Liver (tissue), 9 donors: ENCODE data around the gene GRIA3. TPM values are rescaled to one million over a fixed set of nuclear protein-coding genes. Genes with fewer than 3 reads are reported as not detected.

Experiments used
- DNase-seq: peaks from one replicate; pipeline ENCODE4 v3.0.0-alpha.2; 2017; ENCODE audit warnings: low spot score
- H3K27ac ChIP-seq, 2 donors: one replicate each; pipeline ENCODE4 v1.7.0; 2013; ENCODE audit warnings: inconsistent platforms in 2 of 2, low read length in 2 of 2, control low read depth in 1 of 2, low read depth in 1 of 2, mild to moderate bottlenecking in 1 of 2
- H3K27me3 ChIP-seq, 4 donors: one replicate each; pipeline versions ENCODE4 v1.6.1 to v1.7.0; 2013; ENCODE audit warnings: low read length in 3 of 4, inconsistent platforms in 1 of 4, mild to moderate bottlenecking in 1 of 4, moderate library complexity in 1 of 4; ENCODE audit not compliant: control insufficient read depth in 4 of 4, insufficient read depth in 4 of 4
- H3K36me3 ChIP-seq, 4 donors: one replicate each; pipeline versions ENCODE4 v1.6.1 to v1.7.0; 2013; ENCODE audit warnings: low read length in 3 of 4, mild to moderate bottlenecking in 3 of 4, low read depth in 1 of 4, moderate library complexity in 1 of 4; ENCODE audit not compliant: control insufficient read depth in 4 of 4, insufficient read depth in 3 of 4
- H3K4me1 ChIP-seq, 4 donors: one replicate each; pipeline versions ENCODE4 v1.6.1 to v1.7.0; 2013; ENCODE audit warnings: low read length in 3 of 4, mild to moderate bottlenecking in 3 of 4, moderate library complexity in 1 of 4; ENCODE audit not compliant: control insufficient read depth in 4 of 4, insufficient read depth in 4 of 4
- H3K4me3 ChIP-seq, 3 donors: one replicate each; pipeline versions ENCODE4 v1.6.1 to v1.7.0; 2013; ENCODE audit warnings: low read length in 3 of 3, control low read depth in 1 of 3, low read depth in 1 of 3, mild to moderate bottlenecking in 1 of 3
- H3K9ac ChIP-seq, 2 donors: one replicate each; pipeline ENCODE4 v1.7.0; 2013; ENCODE audit warnings: low read length in 2 of 2, mild to moderate bottlenecking in 2 of 2, moderate library complexity in 2 of 2, control low read depth in 1 of 2, low read depth in 1 of 2
- H3K9me3 ChIP-seq, 4 donors: one replicate each; pipeline versions ENCODE4 v1.6.1 to v1.7.0; 2013; ENCODE audit warnings: low read length in 3 of 4; ENCODE audit not compliant: control insufficient read depth in 4 of 4
- EGR1 ChIP-seq, 2 donors: IDR thresholded peaks; 2 replicates each; pipeline ENCODE4 v1.6.1; 2016 to 2018; ENCODE audit warnings: antibody characterized with exemption in 2 of 2, low read depth in 2 of 2
- FOXA1 ChIP-seq: IDR thresholded peaks from 2 replicates; pipeline ENCODE4 v1.6.1; 2016; ENCODE audit warnings: antibody characterized with exemption
- GABPA ChIP-seq, 2 donors: IDR thresholded peaks in 1 of 2; conservative IDR thresholded peaks in 1 of 2; 2 replicates each; pipeline ENCODE4 v1.6.1; 2016; ENCODE audit warnings: antibody characterized with exemption in 2 of 2, mild to moderate bottlenecking in 1 of 2, moderate library complexity in 1 of 2
- HNF4A ChIP-seq, 2 donors: conservative IDR thresholded peaks; 2 replicates each; pipeline ENCODE4 v1.6.1; 2016; ENCODE audit warnings: antibody characterized with exemption in 2 of 2, mild to moderate bottlenecking in 2 of 2
- JUND ChIP-seq, 2 donors: IDR thresholded peaks; 2 replicates each; pipeline ENCODE4 v1.6.1; 2016; ENCODE audit warnings: antibody characterized with exemption in 2 of 2
- NR2F2 ChIP-seq: IDR thresholded peaks from 2 replicates; pipeline ENCODE4 v1.6.1; 2016; ENCODE audit warnings: antibody characterized with exemption
- RAD21 ChIP-seq, 2 donors: IDR thresholded peaks; 2 replicates each; pipeline ENCODE4 v1.6.1; 2016; ENCODE audit warnings: antibody characterized with exemption in 2 of 2, mild to moderate bottlenecking in 2 of 2
- RXRA ChIP-seq, 2 donors: IDR thresholded peaks; 2 replicates each; pipeline ENCODE4 v1.6.1; 2017 to 2018; ENCODE audit warnings: antibody characterized with exemption in 2 of 2, mild to moderate bottlenecking in 1 of 2
- SP1 ChIP-seq: IDR thresholded peaks from 2 replicates; pipeline ENCODE4 v1.6.1; 2018; ENCODE audit warnings: antibody characterized with exemption, mild to moderate bottlenecking
- WGBS: extraction: QIAGEN DNeasy Blood & Tissue Kit; methylation state at CpG from one replicate; pipeline ENCODE4 v1.1.7; 2013; 5-methylcytosine and 5-hydroxymethylcytosine counted together
- polyA plus RNA-seq, 2 donors: library from polyadenylated mRNA; stranded (reverse) in 1 of 2; unstranded in 1 of 2; fragments of 200-250 nt in 1 of 2; fragments of >200 nt in 1 of 2; fragmentation: Nextera tagmentation in 1 of 2; extraction: Ambion mirVana in 1 of 2; gene quantifications; one replicate each; pipeline versions ENCODE4 v1.2.1 to v1.2.3, GENCODE V29; 2013 to 2015
- total RNA-seq, 2 donors: library from RNA; depleted of rRNA; stranded (reverse); fragments of >200 nt; gene quantifications; one replicate each; pipeline ENCODE4 v1.2.3, GENCODE V29; 2014
- TF ChIP-seq, protein P1 (sequence below): IDR thresholded peaks from 2 replicates; pipeline ENCODE4 v1.6.1; 2016; ENCODE audit warnings: antibody characterized with exemption
- TF ChIP-seq, protein P2 (sequence below): fragments of 150-350 bp; IDR thresholded peaks from 2 replicates; pipeline ENCODE4 v1.5.1; 2017; ENCODE audit warnings: improper control_type of control experiment, low read depth, low read length; ENCODE audit not compliant: missing input control
- TF ChIP-seq, protein P3 (sequence below): IDR thresholded peaks from 2 replicates; pipeline ENCODE4 v1.6.1; 2016; ENCODE audit warnings: antibody characterized with exemption, mild to moderate bottlenecking
- TF ChIP-seq, protein P4 (sequence below): IDR thresholded peaks from 2 replicates; pipeline ENCODE4 v1.6.1; 2016; ENCODE audit warnings: antibody characterized with exemption
- donor health status: healthy.
- donor health status: healthy.
- donor health status: healthy.
- donor health status: healthy.
- donor health status: healthy.

Gene GRIA3
- total and polyA plus RNA-seq, 4 donors: 1.5 to 3.4 (median 2.9) TPM

DNA sequence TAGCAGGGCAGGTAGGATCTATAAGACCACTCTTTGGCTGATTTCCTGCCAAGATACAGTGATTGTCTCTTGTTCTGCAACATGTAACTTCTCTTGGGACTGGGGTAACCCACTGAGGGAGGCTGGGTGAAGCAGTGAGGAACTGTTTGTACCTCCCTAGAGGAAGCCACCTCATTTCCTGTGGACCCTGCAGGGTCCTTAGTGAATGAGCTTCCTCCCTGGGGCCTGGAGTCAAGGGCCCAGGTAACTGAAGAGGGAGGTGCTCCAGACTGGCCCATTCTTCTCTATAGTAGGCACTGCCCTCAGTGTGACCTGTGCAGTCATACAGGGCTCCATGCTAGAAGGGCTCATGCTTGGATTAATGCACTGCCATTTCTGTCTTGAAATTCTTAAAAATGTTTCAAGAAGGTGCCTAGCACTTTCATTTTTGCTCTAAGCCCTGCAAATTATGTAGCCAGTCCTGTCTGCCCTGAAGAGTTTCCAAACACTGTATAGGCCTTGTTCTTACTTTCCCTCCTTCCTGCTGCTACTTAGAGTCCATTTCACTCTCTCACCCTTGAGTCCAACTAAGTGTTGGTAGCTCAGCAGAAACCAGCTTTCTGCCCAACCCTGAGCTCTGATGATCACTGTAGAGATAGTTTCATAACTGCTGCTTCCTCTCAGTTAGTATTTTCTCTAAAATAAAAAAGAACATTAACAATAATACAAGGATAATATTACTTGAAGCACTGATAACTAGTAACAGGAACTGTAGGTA lies 8.5 kb upstream of the GRIA3 start:
- DNase-seq: no peak
- Histone ChIP-seq H3K27ac (no peak overlapping the region), H3K9me3 (no peaks in the 10 kb centered on the region), H3K4me3 (no peak overlapping the region), H3K27me3 (no peaks in the 10 kb centered on the region), H3K4me1 (no peaks in the 10 kb centered on the region), H3K9ac (no peak overlapping the region), H3K36me3 (no peaks in the 10 kb centered on the region)
- no peak for TF ChIP-seq NR2F2
- no peak for TF ChIP-seq HNF4A (conservative IDR thresholded peaks at IDR 0.05)
- TF ChIP-seq, protein P1, sequence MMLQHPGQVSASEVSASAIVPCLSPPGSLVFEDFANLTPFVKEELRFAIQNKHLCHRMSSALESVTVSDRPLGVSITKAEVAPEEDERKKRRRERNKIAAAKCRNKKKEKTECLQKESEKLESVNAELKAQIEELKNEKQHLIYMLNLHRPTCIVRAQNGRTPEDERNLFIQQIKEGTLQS: no peak

DNA sequence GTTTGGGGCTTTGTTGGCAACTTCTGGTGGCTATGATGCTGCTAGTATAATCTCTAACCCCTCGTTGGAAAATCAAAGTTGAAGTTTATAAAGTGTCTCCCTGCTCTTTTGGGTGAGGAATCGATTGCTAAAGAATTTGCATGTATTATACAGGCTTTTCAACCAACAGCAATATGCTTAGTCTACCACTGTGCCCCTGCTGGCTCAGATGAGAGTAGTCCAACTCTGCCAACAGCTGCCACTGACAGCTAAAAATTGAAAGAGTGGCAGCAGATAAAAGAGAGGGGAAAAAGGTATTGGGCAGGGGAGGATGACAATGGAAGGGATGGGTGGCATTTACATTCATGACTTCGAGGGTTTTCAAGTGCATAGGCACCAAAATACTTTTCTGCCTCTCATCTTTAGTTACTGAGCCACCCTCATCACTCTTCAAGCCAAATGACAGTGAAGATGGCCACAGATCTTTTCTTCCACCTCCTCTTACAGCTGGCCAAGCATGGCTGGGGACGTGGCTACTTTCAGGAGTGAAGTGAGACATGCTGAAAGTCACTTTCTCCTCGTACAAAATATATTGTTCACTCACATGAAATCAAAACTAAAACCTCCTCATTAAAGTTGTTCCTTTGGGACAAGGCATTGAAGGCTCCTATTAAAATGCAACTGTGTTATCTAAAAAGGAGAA lies 2.7 kb upstream of the GRIA3 start:
- WGBS: 82% methylated on average over 5 of the region's 5 CpGs
- no peak overlapping the region for H3K4me3 ChIP-seq
- no peaks in the 10 kb centered on the region for H3K36me3 ChIP-seq
- H3K4me1 ChIP-seq: peaks cover 0 to 3% (median under 1%) of the 10 kb centered on the region in 4 donors
- H3K27ac ChIP-seq: no peak overlapping the region
- DNase-seq: no peak
- H3K27me3 ChIP-seq: no peaks in the 10 kb centered on the region
- TF ChIP-seq JUND (IDR thresholded peaks at IDR 0.05) (no peak), HNF4A (conservative IDR thresholded peaks at IDR 0.05) (no peak), FOXA1 (no peak)
- TF ChIP-seq, protein P2, sequence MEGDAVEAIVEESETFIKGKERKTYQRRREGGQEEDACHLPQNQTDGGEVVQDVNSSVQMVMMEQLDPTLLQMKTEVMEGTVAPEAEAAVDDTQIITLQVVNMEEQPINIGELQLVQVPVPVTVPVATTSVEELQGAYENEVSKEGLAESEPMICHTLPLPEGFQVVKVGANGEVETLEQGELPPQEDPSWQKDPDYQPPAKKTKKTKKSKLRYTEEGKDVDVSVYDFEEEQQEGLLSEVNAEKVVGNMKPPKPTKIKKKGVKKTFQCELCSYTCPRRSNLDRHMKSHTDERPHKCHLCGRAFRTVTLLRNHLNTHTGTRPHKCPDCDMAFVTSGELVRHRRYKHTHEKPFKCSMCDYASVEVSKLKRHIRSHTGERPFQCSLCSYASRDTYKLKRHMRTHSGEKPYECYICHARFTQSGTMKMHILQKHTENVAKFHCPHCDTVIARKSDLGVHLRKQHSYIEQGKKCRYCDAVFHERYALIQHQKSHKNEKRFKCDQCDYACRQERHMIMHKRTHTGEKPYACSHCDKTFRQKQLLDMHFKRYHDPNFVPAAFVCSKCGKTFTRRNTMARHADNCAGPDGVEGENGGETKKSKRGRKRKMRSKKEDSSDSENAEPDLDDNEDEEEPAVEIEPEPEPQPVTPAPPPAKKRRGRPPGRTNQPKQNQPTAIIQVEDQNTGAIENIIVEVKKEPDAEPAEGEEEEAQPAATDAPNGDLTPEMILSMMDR: no peak
- no peaks in the 10 kb centered on the region for H3K9me3 ChIP-seq
- H3K9ac ChIP-seq: no peak overlapping the region

DNA sequence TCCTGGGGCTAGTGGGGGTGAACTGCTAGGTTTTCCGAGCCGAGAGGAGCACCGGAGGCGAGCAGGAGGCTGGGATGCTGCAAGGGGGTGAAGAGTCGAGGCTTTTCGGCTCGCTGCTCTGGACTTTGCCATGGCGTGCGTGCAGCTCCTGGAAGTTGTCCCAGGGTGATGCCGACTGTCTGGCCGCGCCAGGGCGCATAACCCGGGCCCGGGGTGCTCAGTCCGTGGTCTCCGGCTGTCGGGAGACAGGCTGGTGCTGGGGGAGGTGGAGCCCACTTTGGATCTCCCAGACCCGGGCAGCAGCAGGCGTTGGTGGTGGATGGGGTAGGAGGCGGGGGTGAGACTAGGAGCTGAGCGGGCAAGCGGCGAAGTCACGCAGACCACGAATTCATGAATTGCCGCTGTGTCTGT lies 793 bp downstream of the GRIA3 start:
- no peaks in the 10 kb centered on the region for H3K36me3 ChIP-seq
- peaks cover 0 to 3% (median under 1%) of the 10 kb centered on the region in 4 donors for H3K4me1 ChIP-seq
- no peak for DNase-seq
- no peak overlapping the region for H3K27ac ChIP-seq
- no peaks in the 10 kb centered on the region for H3K27me3 ChIP-seq
- 3% methylated on average over 27 of the region's 27 CpGs for WGBS
- H3K4me3 ChIP-seq: peak overlapping the region; percentile 34 to 67 (median 57)
- H3K9me3 ChIP-seq: no peaks in the 10 kb centered on the region
- H3K9ac ChIP-seq: no peak overlapping the region
- TF ChIP-seq SP1: no peak
- no peak for TF ChIP-seq EGR1 (IDR thresholded peaks at IDR 0.05; ENCODE audit: low read depth in 2 of 2)
- TF ChIP-seq, protein P3, sequence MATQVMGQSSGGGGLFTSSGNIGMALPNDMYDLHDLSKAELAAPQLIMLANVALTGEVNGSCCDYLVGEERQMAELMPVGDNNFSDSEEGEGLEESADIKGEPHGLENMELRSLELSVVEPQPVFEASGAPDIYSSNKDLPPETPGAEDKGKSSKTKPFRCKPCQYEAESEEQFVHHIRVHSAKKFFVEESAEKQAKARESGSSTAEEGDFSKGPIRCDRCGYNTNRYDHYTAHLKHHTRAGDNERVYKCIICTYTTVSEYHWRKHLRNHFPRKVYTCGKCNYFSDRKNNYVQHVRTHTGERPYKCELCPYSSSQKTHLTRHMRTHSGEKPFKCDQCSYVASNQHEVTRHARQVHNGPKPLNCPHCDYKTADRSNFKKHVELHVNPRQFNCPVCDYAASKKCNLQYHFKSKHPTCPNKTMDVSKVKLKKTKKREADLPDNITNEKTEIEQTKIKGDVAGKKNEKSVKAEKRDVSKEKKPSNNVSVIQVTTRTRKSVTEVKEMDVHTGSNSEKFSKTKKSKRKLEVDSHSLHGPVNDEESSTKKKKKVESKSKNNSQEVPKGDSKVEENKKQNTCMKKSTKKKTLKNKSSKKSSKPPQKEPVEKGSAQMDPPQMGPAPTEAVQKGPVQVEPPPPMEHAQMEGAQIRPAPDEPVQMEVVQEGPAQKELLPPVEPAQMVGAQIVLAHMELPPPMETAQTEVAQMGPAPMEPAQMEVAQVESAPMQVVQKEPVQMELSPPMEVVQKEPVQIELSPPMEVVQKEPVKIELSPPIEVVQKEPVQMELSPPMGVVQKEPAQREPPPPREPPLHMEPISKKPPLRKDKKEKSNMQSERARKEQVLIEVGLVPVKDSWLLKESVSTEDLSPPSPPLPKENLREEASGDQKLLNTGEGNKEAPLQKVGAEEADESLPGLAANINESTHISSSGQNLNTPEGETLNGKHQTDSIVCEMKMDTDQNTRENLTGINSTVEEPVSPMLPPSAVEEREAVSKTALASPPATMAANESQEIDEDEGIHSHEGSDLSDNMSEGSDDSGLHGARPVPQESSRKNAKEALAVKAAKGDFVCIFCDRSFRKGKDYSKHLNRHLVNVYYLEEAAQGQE: no peak
- TF ChIP-seq HNF4A (conservative IDR thresholded peaks at IDR 0.05): peak; percentile 35 to 39
- TF ChIP-seq, protein P4, sequence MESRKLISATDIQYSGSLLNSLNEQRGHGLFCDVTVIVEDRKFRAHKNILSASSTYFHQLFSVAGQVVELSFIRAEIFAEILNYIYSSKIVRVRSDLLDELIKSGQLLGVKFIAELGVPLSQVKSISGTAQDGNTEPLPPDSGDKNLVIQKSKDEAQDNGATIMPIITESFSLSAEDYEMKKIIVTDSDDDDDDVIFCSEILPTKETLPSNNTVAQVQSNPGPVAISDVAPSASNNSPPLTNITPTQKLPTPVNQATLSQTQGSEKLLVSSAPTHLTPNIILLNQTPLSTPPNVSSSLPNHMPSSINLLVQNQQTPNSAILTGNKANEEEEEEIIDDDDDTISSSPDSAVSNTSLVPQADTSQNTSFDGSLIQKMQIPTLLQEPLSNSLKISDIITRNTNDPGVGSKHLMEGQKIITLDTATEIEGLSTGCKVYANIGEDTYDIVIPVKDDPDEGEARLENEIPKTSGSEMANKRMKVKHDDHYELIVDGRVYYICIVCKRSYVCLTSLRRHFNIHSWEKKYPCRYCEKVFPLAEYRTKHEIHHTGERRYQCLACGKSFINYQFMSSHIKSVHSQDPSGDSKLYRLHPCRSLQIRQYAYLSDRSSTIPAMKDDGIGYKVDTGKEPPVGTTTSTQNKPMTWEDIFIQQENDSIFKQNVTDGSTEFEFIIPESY: no peak
- no peak for TF ChIP-seq GABPA (IDR thresholded peaks at IDR 0.05 in 1 of 2, conservative IDR thresholded peaks at IDR 0.05 in 1 of 2)
- TF ChIP-seq RAD21 (IDR thresholded peaks at IDR 0.05): no peak
- no peak for TF ChIP-seq RXRA (IDR thresholded peaks at IDR 0.05)
